ENCODE data around the gene NDUFS2.
"Not testable (repeated sequence)": the region's sequence is repeated elsewhere in the genome, so short reads cannot be mapped to it uniquely, and the experiment has no call there.

The NDUFS2 gene

DNA sequence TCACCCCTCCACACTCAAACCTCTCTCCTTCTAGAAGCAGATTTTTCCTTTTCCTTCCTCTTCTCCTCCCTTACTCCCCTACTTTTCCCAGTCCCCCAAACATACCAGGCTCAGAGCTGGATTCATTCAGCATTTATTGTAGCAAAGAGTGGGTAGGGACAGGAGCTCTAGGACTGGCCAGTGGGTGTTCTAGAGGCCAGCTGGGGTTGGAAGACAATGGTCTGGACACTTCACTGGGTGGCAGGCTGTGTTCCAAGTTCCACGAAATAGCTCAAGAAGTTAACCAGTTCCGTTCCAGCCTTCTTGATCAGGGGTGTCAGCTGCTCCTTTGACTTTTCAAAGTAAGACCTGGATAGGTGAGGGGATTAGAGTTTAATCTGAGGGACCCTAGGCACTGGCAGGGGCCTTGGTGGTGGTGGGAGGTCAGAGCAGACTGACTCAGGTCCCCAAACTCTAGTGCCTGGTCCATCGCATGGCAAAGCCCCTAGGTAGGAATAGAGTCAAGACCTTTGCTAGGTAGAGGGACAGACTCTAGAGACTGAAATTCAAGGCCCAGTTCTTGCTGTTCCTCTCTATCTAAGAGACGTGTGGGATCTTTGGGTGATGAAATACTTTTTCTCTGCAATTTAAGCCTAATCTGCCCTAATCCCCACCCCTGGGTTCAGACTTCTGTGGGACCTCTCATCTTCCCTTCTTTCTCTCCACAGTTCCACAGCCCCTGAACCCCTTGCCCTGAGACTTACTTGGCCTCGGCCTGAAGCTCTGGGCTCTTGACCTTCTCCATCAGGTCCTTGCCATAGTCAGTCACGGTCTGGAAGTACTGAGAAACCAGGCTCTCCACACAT lies 20.2 kb downstream of the NDUFS2 start:
- DNase-seq (ENCODE audit: low read depth, low spot score), result no peak
- CTCF ChIA-PET, result interaction anchor here (0.9 to 23.5 kb wide), 6 partner anchors 17 to 160 kb away, joined by 3 to 758 read pairs (median 156); partner anchors contain the start of genes ADAMTS4, NDUFS2 and NR1I3
- TF ChIP-seq, protein P1, sequence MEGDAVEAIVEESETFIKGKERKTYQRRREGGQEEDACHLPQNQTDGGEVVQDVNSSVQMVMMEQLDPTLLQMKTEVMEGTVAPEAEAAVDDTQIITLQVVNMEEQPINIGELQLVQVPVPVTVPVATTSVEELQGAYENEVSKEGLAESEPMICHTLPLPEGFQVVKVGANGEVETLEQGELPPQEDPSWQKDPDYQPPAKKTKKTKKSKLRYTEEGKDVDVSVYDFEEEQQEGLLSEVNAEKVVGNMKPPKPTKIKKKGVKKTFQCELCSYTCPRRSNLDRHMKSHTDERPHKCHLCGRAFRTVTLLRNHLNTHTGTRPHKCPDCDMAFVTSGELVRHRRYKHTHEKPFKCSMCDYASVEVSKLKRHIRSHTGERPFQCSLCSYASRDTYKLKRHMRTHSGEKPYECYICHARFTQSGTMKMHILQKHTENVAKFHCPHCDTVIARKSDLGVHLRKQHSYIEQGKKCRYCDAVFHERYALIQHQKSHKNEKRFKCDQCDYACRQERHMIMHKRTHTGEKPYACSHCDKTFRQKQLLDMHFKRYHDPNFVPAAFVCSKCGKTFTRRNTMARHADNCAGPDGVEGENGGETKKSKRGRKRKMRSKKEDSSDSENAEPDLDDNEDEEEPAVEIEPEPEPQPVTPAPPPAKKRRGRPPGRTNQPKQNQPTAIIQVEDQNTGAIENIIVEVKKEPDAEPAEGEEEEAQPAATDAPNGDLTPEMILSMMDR (IDR thresholded peaks at IDR 0.05; ENCODE audit: insufficient read depth, low read length, missing control alignments), result no peak
- no peak overlapping the region for H3K4me3 ChIP-seq (ENCODE audit: low read depth, low read length)
- POLR2A ChIA-PET, result no interaction called here

DNA sequence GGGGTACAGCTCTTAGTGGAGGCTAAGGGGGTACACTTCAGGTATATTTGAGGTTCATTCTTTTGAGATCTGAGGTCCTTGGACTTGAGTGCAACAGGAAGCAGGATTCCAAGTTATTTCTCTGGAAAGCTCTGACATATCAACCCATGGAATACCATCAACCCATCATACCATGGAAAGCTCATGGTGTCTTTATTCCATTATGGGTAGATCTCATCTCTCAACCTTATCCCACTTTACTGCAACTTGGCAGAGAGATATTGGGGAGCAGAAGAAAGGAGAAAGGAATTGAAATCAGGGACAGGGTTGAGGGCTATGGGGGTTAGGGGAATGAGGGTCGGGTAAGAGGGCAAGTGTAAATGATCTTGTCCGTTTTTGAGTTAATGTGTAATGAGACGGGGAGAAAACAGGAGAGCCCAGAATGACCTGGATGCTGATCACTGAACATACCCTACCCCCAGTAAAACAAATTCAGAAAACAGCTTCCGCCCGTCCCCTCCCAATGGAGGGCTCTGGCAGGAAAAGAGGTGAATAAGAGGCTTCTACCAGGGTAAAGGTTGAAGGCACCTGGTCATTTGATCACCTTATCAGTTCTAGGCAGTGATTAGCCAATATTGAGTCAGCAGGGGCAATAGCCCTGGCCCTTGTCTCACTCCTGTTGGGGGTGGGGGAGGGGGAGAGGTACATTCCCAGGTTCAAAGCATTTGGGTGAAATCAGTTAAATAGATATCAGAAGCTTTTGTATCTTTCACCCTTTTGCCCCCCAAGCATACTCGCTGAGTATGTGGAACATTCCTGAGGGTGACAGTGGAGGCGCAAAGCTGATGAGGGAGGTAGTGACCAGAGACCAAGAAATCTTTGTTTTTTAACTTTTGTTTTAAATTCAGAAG lies 21.9 kb downstream of the NDUFS2 start:
- DNase-seq (ENCODE audit: low read depth, low spot score), result no peak
- CTCF ChIA-PET, result interaction anchor here (1.5 to 23.5 kb wide), 11 partner anchors 6 to 158 kb away, joined by 4 to 758 read pairs (median 64); partner anchors contain the start of genes ADAMTS4, FCER1G, NDUFS2 and NR1I3
- H3K4me3 ChIP-seq (ENCODE audit: low read depth, low read length), result no peak overlapping the region
- TF ChIP-seq, protein P1 (IDR thresholded peaks at IDR 0.05; ENCODE audit: insufficient read depth, low read length, missing control alignments), result no peak
- POLR2A ChIA-PET, result interaction anchor here (0.6 kb wide), 1 partner anchor 22 kb away, joined by 3 read pairs; the partner anchor contains the start of gene NDUFS2

DNA sequence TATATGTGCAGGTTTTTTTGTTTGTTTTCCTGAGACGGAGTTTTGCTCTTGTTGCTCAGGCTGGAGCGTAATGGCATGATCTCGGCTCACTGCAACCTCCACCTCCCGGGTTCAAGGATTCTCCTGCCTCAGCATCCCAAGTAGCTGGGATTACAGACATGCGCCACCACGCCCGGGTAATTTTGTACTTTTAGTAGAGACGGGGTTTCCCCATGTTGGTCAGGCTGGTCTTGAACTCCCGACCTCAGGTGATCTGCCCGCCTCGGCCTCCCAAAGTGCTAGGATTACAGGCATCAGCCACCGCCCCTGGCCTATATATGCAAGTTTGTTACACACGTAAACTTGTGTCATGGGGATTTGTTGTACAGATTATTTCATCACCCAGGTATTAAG lies 22.5 kb downstream of the NDUFS2 start:
- CTCF ChIA-PET, result interaction anchor here (0.9 to 23.5 kb wide), 15 partner anchors 7 to 157 kb away, joined by 3 to 758 read pairs (median 37); partner anchors contain the start of genes ADAMTS4, FCER1G, NDUFS2 and NR1I3
- DNase-seq (ENCODE audit: low read depth, low spot score); POLR2A ChIA-PET; H3K4me3 ChIP-seq (ENCODE audit: low read depth, low read length): not testable (repeated sequence)

DNA sequence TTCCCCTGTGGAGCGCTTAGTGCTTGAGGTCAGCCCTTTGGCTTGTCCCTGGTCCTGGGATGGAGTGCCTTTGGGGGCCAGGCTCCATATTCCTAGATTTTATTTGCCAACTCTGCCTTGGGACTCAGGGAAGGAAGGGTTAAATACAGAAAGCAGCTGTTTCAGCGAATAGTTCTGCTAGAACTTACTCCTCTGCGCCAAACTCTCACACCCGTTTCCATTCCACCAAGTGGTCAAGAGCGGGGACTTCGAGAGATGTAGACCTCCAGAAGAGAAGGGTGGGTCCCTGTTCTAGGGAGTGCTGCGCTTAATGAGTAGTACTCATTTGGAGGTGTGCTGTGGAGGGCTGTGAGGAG lies 23.0 kb downstream of the NDUFS2 start:
- TF ChIP-seq, protein P1 (IDR thresholded peaks at IDR 0.05; ENCODE audit: insufficient read depth, low read length, missing control alignments), result no peak

DNA sequence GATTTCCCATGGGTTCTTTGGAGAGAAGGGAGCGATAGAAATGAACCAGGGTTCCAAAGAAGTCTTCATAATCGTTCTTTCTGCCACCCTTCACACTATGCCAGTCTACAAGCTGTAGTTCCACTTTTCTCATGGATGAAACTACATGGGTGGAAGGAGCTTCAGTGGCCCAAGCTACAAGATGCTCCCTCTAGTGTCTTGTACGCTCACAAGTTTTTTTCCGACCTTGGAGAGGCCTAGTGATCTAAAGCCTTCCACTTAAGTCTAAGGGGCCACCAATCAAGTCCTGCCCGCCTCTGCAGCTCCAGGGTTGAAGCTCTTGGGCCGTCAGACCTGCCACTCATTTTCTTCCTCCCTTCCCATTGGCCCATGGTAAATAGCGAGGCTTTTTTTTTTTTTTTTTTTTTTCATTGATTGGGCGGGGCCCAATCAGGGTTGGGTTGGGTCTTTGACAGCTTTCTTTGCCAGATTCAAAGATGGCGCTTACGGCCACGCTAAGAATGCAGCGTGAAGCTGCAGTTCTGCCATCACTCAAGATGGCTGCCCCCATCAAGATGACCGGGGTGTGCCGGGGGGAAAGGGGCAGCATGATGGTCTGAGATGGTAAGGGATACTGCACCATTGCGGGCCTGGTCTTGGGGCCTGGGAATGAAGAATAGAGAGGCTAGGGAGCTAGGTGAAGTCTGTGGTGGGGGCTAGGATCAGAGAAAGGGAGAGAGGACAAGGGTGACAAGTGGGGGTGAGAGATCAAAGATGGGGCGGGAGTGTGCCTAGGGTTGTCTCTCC lies 23.6 kb downstream of the NDUFS2 start, which contains the start of gene TOMM40L:
TSS of gene TOMM40L (plus strand) at position 527 of the 786 bp plus-strand sequence. CDS start 430 bp downstream, outside the sequence.
- TF ChIP-seq, protein P1 (IDR thresholded peaks at IDR 0.05; ENCODE audit: insufficient read depth, low read length, missing control alignments), result peak; percentile 77
- CTCF ChIA-PET, result interaction anchor here (0.8 to 23.5 kb wide), 29 partner anchors 8 to 163 kb away, joined by 3 to 758 read pairs (median 10); partner anchors contain the start of genes ADAMTS4, CFAP126, FCER1G and NDUFS2
- POLR2A ChIA-PET, result interaction anchor here (0.7 to 1.3 kb wide), 6 partner anchors 8 to 164 kb away, joined by 4 to 9 read pairs (median 5); partner anchors contain the start of genes ADAMTS4, NDUFS2 and SDHC
- DNase-seq (ENCODE audit: low read depth, low spot score), result peak; percentile 99
- peak within 1 kb of the TSS; percentile 95 for H3K4me3 ChIP-seq (ENCODE audit: low read depth, low read length)

More for the DNA sequence above, 23.0 kb downstream of the NDUFS2 start:
- ChIA-PET POLR2A (interaction anchor here (0.7 to 1.3 kb wide), 6 partner anchors 8 to 165 kb away, joined by 4 to 9 read pairs (median 5); partner anchors contain the start of genes ADAMTS4, NDUFS2 and SDHC), CTCF (interaction anchor here (0.8 to 23.5 kb wide), 23 partner anchors 7 to 163 kb away, joined by 3 to 758 read pairs (median 24); partner anchors contain the start of genes ADAMTS4, CFAP126, FCER1G and NDUFS2)
- DNase-seq (ENCODE audit: low read depth, low spot score), result no peak
- no peak overlapping the region for H3K4me3 ChIP-seq (ENCODE audit: low read depth, low read length)
